Measurements from ENCODE around the gene EXTL1.

EXTL1 gene

DNA sequence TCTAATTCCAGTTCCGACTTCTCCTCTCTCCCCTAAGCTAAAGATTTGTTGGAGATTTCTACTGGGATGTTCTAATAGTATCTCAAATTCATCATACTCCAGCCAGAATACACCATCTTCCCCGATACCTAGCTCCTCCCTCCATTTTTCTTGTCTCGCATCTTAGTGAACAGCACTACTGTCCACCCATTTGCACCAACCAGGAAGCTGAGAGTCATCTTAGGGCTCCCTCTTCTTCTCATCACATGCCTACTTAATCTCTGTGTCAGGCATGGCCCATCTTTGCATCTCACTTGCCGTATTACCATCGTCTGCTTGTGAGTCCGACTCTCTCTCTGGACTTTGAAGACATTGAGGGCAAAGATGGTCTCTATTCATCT is 49.4 kb downstream of the EXTL1 start:
- DNase-seq (ENCODE audit: low read depth) = no peak

- no peak for DNase-seq (ENCODE audit: low read depth)
These were observed 50.7 kb downstream of the EXTL1 start for GRCh38 chr1:26072305-26072704.

DNA sequence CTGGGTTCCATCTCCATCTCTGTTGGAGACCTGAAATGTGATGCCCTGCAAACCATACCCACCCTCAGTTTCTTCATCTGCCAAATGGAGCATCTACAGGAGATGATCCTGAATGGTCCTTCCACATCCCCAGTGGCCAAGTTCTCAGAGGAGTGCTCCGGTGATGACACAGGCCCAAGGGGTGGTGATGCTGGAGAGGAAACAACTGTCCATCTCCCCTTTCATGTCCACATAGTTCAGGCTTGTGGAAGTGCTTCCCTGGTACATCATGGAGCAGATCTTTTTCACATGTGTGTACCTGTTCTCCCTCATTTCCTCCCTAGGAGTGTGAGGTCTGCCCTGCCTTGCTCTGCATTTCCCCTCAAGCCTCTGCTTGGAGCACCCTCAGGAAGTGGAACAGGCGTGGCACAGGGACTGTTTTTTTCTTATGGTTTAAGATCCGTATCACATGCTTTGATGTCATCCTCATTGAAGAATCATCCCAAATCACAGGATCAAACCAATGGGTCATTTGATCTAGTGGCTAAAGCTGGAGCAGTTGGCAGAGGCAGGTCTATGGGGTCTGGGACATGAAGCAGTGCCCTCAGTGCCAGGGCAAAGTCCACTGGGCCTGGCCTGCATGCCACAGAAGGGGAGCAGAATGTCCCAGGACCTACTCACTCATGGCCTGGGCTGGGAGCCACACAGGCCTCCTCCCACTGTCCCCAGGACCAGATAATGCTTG is 54.0 kb downstream of the EXTL1 start:
- DNase-seq (ENCODE audit: low read depth) = no peak

DNA sequence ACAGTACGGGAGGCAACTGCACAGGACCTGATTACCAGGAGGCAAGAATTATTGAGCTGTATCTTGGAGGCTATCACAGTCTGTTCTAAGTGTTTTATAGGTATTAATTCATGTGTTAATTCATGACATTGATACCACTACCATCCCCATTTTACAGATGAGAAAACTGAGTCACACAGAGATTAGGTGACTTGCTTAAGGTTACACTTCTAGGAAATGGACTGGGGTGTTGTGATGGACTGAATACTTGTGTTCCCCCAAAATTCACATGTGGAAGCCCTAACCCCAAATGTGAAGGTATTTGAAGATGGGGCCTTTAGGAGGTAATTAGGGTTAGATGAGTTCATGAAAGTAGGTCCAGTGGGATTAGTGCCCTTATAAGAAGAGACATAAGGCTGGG is 55.9 kb downstream of the EXTL1 start:
- no peak for DNase-seq (ENCODE audit: low read depth)

- DNase-seq (ENCODE audit: low read depth) = no peak
These were observed 57.0 kb downstream of the EXTL1 start for GRCh38 chr1:26078286-26079177.

- no peak for DNase-seq (ENCODE audit: low read depth)
These were observed 57.6 kb downstream of the EXTL1 start for GRCh38 chr1:26079178-26079563.

DNA sequence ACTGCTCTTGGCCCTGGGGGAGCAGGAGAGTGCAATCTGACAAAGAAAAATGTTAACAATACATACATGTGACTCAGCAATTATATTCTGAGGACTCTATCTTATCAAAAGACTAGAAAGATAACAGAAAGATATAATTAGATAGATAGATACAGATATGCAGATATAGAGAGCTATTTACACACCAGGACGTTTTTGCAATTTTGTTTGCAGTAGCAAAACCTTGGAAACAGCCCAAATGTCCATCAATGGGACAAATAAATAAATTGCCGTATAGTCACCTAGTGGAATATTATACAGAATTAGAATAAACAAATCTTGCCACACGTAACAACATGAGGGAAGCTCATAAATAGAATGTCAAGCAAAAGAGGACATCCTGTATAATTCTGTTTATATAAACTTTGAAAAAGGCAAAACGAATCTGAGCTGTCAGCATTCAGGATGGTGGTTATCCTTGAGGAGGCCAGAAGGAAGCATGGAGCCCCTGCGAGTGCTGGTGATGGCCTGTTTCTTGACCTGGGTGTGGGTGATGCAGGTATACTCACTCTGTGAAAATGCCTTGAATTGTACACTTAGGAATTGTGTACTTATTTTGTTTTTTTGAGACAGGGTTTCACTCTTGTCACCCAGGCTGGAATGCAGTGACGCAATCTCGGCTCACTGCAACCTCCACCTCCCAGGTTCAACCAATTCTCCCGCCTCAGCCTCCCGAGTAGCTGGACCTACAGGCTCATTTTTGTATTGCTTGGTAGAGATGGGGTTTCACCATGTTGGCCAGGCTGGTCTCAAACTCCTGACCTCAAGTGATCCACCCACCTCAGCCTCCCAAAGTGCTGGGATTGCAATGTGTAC is 58.6 kb downstream of the EXTL1 start:
- DNase-seq (ENCODE audit: low read depth) = no peak

DNA sequence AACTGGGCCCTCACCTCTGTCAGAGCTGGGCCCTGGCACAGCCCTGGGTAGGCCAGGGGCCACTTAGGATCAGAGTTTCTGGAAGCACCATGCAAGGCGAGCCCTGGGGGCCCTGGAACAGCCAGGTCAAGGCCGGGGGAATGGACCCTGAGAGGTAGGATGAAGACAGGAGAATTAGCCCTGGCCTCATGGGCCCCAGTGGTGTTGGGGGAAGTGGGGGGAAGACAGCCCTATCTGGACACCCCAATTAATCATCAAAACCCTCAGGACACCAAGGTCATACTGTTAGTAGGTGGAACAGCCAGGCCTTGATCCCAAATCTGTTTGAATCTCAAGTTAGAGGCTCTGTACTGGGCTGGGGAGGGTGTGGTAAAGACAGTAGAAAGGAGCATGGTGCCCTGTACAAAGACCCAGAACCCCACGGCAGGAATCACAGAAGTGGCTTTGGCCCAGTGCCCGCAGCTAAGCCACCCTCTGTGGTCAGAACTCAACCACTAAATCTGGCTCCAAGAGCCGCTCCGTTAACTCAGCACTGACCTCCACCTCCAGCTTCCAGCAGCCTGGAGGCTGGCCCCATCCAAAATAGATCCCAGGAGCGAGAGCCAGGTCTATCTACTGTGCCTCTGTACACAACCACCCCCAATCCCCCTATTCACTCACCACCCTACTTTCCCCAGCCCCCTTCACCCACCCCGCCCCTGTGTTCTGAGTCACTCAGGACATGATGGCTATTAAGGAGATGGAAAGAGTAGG is 59.9 kb downstream of the EXTL1 start:
- DNase-seq (ENCODE audit: low read depth) = no peak

GRCh38 chr1:26082020-26082350 is 60.4 kb downstream of the EXTL1 start:
- no peak for DNase-seq (ENCODE audit: low read depth)

DNA sequence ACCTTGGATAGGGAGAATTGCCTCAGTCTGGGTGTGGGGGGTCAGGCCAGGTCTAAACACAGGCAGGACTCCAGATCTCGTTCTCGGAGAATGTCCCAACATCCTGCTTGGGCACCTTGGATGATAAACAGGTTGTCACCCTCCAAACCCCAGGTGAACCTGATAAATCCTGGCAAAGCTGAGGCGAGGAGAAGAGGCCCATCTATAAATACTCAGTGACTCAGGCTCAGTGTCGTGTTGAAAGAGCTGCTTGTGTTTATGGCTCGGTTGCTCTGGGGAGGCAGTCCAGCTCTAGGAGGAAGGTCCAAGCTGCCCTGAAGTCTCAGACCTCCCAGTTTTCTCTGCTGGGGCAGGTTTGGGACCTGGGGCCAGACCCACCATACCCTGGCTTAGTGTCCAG is 61.6 kb downstream of the EXTL1 start:
- DNase-seq (ENCODE audit: low read depth) = no peak

DNA sequence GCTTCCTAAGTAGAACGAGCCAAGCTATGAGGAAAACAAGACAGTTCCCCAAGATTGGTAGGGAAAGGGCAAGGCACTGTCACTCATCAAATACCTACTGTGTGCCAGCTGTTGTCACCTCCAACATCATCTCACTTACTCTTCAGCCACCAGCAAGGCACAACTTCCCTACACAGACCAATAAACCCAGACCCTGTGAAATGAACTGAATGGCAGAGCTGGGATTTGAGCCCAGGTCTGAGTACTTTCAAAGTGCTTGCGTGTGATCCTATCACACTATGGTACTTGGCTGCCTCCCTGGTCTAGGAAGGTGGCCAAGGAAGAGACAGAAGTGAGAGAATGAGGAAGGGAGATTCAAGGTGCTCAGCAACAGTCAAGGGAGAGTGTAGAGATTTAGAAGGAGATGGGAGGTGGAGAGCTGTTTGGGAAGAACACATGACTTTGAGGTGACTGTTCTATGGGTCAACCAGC is 62.6 kb downstream of the EXTL1 start:
- DNase-seq (ENCODE audit: low read depth) = no peak

DNA sequence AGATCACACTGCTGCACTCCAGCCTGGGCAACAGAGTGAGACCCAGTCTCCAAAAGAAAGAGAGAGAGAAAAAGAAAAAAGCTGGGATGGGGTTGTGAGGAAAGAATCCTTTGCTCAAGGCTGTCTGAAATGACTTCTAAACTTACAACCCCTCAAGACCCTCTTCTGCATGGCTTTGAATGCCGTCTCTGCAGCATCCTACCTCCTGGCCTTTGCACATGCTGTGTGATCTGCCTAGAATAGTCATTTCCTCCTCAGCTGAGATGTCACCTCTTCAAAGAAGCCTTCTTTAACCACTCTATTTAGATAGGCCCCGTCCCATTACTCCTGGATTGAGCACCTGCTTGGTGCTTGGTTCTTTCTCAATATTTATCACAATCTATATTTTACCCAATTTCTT is 63.3 kb downstream of the EXTL1 start:
- DNase-seq (ENCODE audit: low read depth) = no peak
